BLaER1 treated with 17β-estradiol and CSF1 and Interleukin-3, amounts not matched to agents 10 nM and 100 nM (cell line): ENCODE measurements around the gene SLC38A8.

ENCODE experiments used
- H3K27ac ChIP-seq, 11 experiments: shearing (Covaris generic); formaldehyde crosslinking; 2 replicates each; pipeline ENCODE4 v1.8.1; 2022
- H3K27me3 ChIP-seq, 11 experiments: shearing (Covaris generic); formaldehyde crosslinking; 2 replicates each; pipeline ENCODE4 v1.8.1; 2022
- H3K36me3 ChIP-seq, 11 experiments: shearing (Covaris generic); formaldehyde crosslinking; 2 replicates each; pipeline ENCODE4 v1.8.1; 2022
- H3K4me1 ChIP-seq, 10 experiments: shearing (Covaris generic); formaldehyde crosslinking; 2 replicates each; pipeline ENCODE4 v1.8.1; 2022
- H3K4me2 ChIP-seq, 11 experiments: shearing (Covaris generic); formaldehyde crosslinking; 2 replicates each; pipeline ENCODE4 v1.8.1; 2022
- H3K4me3 ChIP-seq, 10 experiments: shearing (Covaris generic); formaldehyde crosslinking; 2 replicates each; pipeline ENCODE4 v1.8.1; 2022
- H3K9ac ChIP-seq, 11 experiments: shearing (Covaris generic); formaldehyde crosslinking; 2 replicates each; pipeline ENCODE4 v1.8.1; 2022
- H3K9me3 ChIP-seq, 11 experiments: shearing (Covaris generic); formaldehyde crosslinking; replicated peaks in 1 of 11; 2 replicates each; pipeline ENCODE4 v1.8.1; 2022
- H4K20me1 ChIP-seq, 11 experiments: shearing (Covaris generic); formaldehyde crosslinking; 2 replicates each; pipeline ENCODE4 v1.8.1; 2022
- Cebpa-rat ChIP-seq, 11 experiments: shearing (Covaris generic); IDR thresholded peaks; 2 replicates each; pipeline ENCODE4 v1.8.1; 2022

Gene SLC38A8

GRCh38 chr16:84056933-84057332 lies 14.3 kb upstream of the SLC38A8 start:
- H3K4me1 ChIP-seq = peaks cover 6 to 24% (median 17%) of the 10 kb centered on the region in 10 experiments; a peak in 17 of 20 replicates
- no peaks in the 10 kb centered on the region for H3K27me3 ChIP-seq
- H3K4me2 ChIP-seq = no peak overlapping the region
- H3K9me3 ChIP-seq = no peaks in the 10 kb centered on the region
- H3K4me3 ChIP-seq = no peak overlapping the region
- H3K27ac ChIP-seq = no peak overlapping the region
- TF ChIP-seq Cebpa-rat (IDR thresholded peaks at IDR 0.05) = no peak
- no peak overlapping the region; a peak in 1 of 22 replicates for H3K9ac ChIP-seq
- H4K20me1 ChIP-seq = peaks cover 22 to 79% (median 47%) of the 10 kb centered on the region in 11 experiments; a peak in 20 of 22 replicates
- peaks cover 100% of the 10 kb centered on the region in 11 experiments for H3K36me3 ChIP-seq

- peak overlapping the region in 1 of 11 experiments; percentile 2; a peak in 1 of 22 replicates for H3K27ac ChIP-seq
- H3K36me3 ChIP-seq = peaks cover 90 to 96% (median 91%) of the 10 kb centered on the region in 11 experiments
- H3K4me2 ChIP-seq = 0 out of 22 replicates have a peak overlapping the region, but pooled peaks of 1 of the 11 experiments have one; percentile 8
- no peak for TF ChIP-seq Cebpa-rat (IDR thresholded peaks at IDR 0.05)
- no peak overlapping the region for H3K9ac ChIP-seq
- peaks cover 6 to 24% (median 17%) of the 10 kb centered on the region in 10 experiments; a peak in 17 of 20 replicates for H3K4me1 ChIP-seq
- peaks cover 22 to 76% (median 47%) of the 10 kb centered on the region in 11 experiments; a peak in 20 of 22 replicates for H4K20me1 ChIP-seq
- H3K27me3 ChIP-seq = no peaks in the 10 kb centered on the region
- no peaks in the 10 kb centered on the region for H3K9me3 ChIP-seq
- H3K4me3 ChIP-seq = no peak overlapping the region
Observed at GRCh38 chr16:84055801-84056634, 13.4 kb upstream of the SLC38A8 start.

GRCh38 chr16:84055366-84055765 lies 12.8 kb upstream of the SLC38A8 start:
- Histone ChIP-seq H3K4me1 (peaks cover 6 to 24% (median 17%) of the 10 kb centered on the region in 10 experiments; a peak in 17 of 20 replicates), H4K20me1 (peaks cover 22 to 72% (median 45%) of the 10 kb centered on the region in 11 experiments; a peak in 20 of 22 replicates), H3K9ac (peak overlapping the region in 1 of 11 experiments; percentile 38; a peak in 1 of 22 replicates), H3K27ac (peak overlapping the region in 1 of 11 experiments; percentile 2; a peak in 1 of 22 replicates), H3K36me3 (peaks cover 84 to 92% (median 86%) of the 10 kb centered on the region in 11 experiments), H3K4me2 (peak overlapping the region in 4 of 11 experiments; percentile 8 to 29 (median 22); a peak in 4 of 22 replicates), H3K4me3 (no peak overlapping the region), H3K27me3 (no peaks in the 10 kb centered on the region), H3K9me3 (no peaks in the 10 kb centered on the region)
- no peak for TF ChIP-seq Cebpa-rat (IDR thresholded peaks at IDR 0.05)

DNA sequence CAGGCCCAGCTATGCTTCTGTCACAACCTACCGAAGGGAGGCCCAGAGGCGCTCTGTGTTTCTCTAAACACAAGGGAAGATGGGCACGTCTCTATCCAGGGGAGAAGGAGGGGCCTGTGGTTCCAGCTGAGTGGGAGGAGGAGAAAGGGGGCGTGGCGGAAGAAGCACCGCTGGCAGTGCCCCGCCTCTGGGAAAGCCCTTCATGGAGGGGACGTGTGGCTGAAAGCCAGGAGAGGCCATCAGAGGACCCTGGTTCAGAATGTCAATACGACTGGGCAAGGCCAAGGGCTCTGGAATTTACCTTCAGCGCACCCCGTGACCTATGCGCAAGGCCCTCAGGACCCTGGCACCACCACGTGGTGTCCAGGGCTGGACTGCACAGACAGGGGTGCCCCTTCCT lies 12.3 kb upstream of the SLC38A8 start:
- H3K9me3 ChIP-seq = no peaks in the 10 kb centered on the region
- H3K4me2 ChIP-seq = peak overlapping the region in 7 of 11 experiments; percentile 1 to 41 (median 18); a peak in 9 of 22 replicates
- no peaks in the 10 kb centered on the region for H3K27me3 ChIP-seq
- H3K4me1 ChIP-seq = peaks cover 6 to 24% (median 17%) of the 10 kb centered on the region in 10 experiments; a peak in 17 of 20 replicates
- no peak for TF ChIP-seq Cebpa-rat (IDR thresholded peaks at IDR 0.05)
- H4K20me1 ChIP-seq = peaks cover 22 to 75% (median 41%) of the 10 kb centered on the region in 11 experiments; a peak in 20 of 22 replicates
- H3K9ac ChIP-seq = 0 out of 22 replicates have a peak overlapping the region, but pooled peaks of 1 of the 11 experiments have one; percentile 4
- no peak overlapping the region for H3K27ac ChIP-seq
- peaks cover 80 to 92% (median 86%) of the 10 kb centered on the region in 11 experiments for H3K36me3 ChIP-seq
- no peak overlapping the region for H3K4me3 ChIP-seq

DNA sequence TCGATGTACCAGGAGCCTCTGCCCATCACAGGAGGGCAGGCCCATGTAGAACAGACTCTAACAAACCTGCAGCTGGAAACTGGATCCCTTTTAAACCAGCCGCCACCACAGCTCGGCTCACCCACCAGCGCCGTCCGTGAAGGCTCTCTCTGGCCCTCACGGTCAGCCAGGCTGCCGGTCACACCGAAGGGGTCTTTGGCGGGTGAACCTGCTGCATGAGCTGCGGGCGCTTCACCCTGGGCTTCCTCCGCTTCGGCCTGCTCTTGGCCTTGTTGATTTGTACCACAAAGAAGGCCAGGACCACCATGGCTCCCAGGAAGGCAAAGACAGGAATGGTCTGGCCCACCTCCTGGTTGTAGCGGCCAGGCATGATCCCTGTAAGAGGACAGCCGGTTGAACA lies 11.7 kb upstream of the SLC38A8 start:
- TF ChIP-seq Cebpa-rat (IDR thresholded peaks at IDR 0.05) = no peak
- H3K4me2 ChIP-seq = peak overlapping the region in 3 of 11 experiments; percentile 27 to 41 (median 29); a peak in 3 of 22 replicates
- no peak overlapping the region for H3K4me3 ChIP-seq
- no peak overlapping the region for H3K9ac ChIP-seq
- H4K20me1 ChIP-seq = peaks cover 22 to 81% (median 47%) of the 10 kb centered on the region in 11 experiments; a peak in 20 of 22 replicates
- H3K27me3 ChIP-seq = no peaks in the 10 kb centered on the region
- no peak overlapping the region for H3K27ac ChIP-seq
- peaks cover 6 to 31% (median 21%) of the 10 kb centered on the region in 10 experiments; a peak in 17 of 20 replicates for H3K4me1 ChIP-seq
- peaks cover 73 to 92% (median 86%) of the 10 kb centered on the region in 11 experiments for H3K36me3 ChIP-seq
- H3K9me3 ChIP-seq = no peaks in the 10 kb centered on the region

DNA sequence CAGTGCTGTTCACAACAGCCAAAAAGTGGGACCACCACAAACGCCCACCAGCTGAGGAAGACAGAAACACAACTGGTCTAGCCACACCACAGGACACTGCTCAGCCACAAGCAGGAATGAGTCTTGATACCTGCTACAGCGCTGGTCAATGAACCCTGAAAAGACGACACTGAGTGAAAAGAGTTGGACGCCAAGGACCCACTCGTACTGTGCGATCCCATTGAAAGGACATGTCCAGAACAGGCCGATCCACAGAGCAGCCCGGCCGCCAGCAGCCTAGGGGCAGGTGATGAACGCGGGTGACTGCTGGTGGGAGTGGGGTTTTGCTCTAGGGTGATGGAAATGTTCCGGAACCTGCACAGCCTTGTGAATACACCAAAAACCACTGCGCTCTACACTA lies 10.6 kb upstream of the SLC38A8 start:
- H3K4me1 ChIP-seq = peaks cover 6 to 34% (median 21%) of the 10 kb centered on the region in 10 experiments; a peak in 17 of 20 replicates
- H3K36me3 ChIP-seq = peaks cover 63 to 92% (median 81%) of the 10 kb centered on the region in 11 experiments
- H3K27ac ChIP-seq = no peak overlapping the region
- no peaks in the 10 kb centered on the region for H3K9me3 ChIP-seq
- no peak overlapping the region for H3K4me2 ChIP-seq
- H3K9ac ChIP-seq = no peak overlapping the region
- peaks cover 20 to 78% (median 43%) of the 10 kb centered on the region in 11 experiments; a peak in 20 of 22 replicates for H4K20me1 ChIP-seq
- H3K4me3 ChIP-seq = no peak overlapping the region
- no peaks in the 10 kb centered on the region for H3K27me3 ChIP-seq
- TF ChIP-seq Cebpa-rat (IDR thresholded peaks at IDR 0.05) = no peak

DNA sequence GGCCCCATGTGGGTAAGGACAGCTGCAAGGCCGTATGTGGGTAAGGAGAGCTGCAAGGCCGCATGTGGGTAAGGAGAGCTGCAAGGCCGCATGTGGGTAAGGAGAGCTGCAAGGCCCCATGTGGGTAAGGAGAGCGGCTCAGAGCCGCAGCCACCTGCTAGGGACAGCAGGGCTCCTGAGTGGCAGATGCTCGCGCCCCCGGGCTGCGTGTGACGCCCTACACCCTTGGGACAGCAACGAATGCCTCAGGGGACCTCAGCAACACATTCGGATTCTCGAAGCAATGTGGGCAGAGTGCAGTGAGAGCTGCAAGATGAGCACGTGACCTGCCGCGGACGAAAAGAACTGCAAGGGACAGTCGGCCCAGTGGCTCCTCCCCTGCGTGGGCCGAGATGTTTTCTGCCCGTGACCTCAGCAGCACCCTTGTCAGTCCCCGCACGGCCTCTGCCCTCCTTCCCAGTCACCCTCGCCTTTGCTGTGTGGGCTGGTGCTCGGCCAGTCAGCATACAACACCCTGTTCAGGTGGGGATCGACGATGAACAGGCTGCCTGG lies 9.6 kb upstream of the SLC38A8 start:
- H3K4me2 ChIP-seq = no peak overlapping the region
- peaks cover 6 to 34% (median 21%) of the 10 kb centered on the region in 10 experiments; a peak in 17 of 20 replicates for H3K4me1 ChIP-seq
- H3K9ac ChIP-seq = no peak overlapping the region
- no peak overlapping the region for H3K4me3 ChIP-seq
- no peak overlapping the region for H3K27ac ChIP-seq
- TF ChIP-seq Cebpa-rat (IDR thresholded peaks at IDR 0.05) = no peak
- no peaks in the 10 kb centered on the region for H3K27me3 ChIP-seq
- H3K36me3 ChIP-seq = peaks cover 52 to 90% (median 74%) of the 10 kb centered on the region in 11 experiments
- no peaks in the 10 kb centered on the region for H3K9me3 ChIP-seq
- peaks cover 18 to 79% (median 41%) of the 10 kb centered on the region in 11 experiments; a peak in 19 of 22 replicates for H4K20me1 ChIP-seq

GRCh38 chr16:84050316-84050715 lies 7.7 kb upstream of the SLC38A8 start:
- peaks cover 34 to 72% (median 56%) of the 10 kb centered on the region in 11 experiments for H3K36me3 ChIP-seq
- H3K27me3 ChIP-seq = no peaks in the 10 kb centered on the region
- H3K4me2 ChIP-seq = no peak overlapping the region
- H3K4me1 ChIP-seq = peaks cover 6 to 26% (median 18%) of the 10 kb centered on the region in 10 experiments; a peak in 17 of 20 replicates
- H4K20me1 ChIP-seq = peaks cover 11 to 74% (median 33%) of the 10 kb centered on the region in 11 experiments; a peak in 19 of 22 replicates
- no peak overlapping the region for H3K27ac ChIP-seq
- H3K4me3 ChIP-seq = no peak overlapping the region
- H3K9me3 ChIP-seq = no peaks in the 10 kb centered on the region
- no peak overlapping the region for H3K9ac ChIP-seq
- no peak for TF ChIP-seq Cebpa-rat (IDR thresholded peaks at IDR 0.05)
